PC-9 (cell line): ENCODE data around the gene TSPEAR. TPM values are rescaled to one million over a fixed set of nuclear protein-coding genes. Genes with fewer than 3 reads are reported as not detected.

Experiments used
- BruUV-seq: library from RNA; stranded (reverse); fragments of 400-500 nt; replicated peaks from 2 replicates; lab custom pipeline; 2021; lab: Mats Ljungman, UMichigan
- CTCF ChIA-PET: fragments of 300-600 bp; sonication (Branson Sonifier 250); formaldehyde crosslinking; loops from one replicate; lab custom pipeline; 2022; ENCODE audit warnings: antibody characterized with exemption; lab: Charles Lee
- POLR2A ChIA-PET: fragments of 300-600 bp; sonication (Branson Sonifier 250); formaldehyde crosslinking; loops from one replicate; lab custom pipeline; 2022; ENCODE audit warnings: antibody characterized with exemption; ENCODE audit not compliant: unreplicated experiment; lab: Charles Lee
- DNase-seq, 2 experiments: peaks; one replicate each; pipeline versions ENCODE4 v3.0.0 to v3.0.0-alpha.2; 2015 to 2022; ENCODE audit warnings: mixed read lengths in 1 of 2
- H2AFZ ChIP-seq: fragments of 200-600 bp; sonication (generic); 2 replicates; pipeline ENCODE4 v1.8.1; 2017; ENCODE audit warnings: antibody characterized with exemption
- H3F3A ChIP-seq: fragments of 200-600 bp; sonication (generic); 2 replicates; pipeline ENCODE4 v1.8.1; 2017; ENCODE audit warnings: antibody characterized with exemption, mild to moderate bottlenecking, low read depth; ENCODE audit not compliant: insufficient read depth
- H3K27ac ChIP-seq: fragments of 200-600 bp; sonication (generic); 2 replicates; pipeline ENCODE4 v1.6.1; 2016; ENCODE audit warnings: mixed run types
- H3K27me3 ChIP-seq: fragments of 200-600 bp; sonication (generic); 2 replicates; pipeline ENCODE4 v1.6.1; 2016; ENCODE audit warnings: low read depth, mixed run types; ENCODE audit not compliant: insufficient read depth
- H3K36me3 ChIP-seq: fragments of 200-600 bp; sonication (generic); 2 replicates; pipeline ENCODE4 v1.6.1; 2016; ENCODE audit warnings: low read depth, mixed run types
- H3K4me1 ChIP-seq: fragments of 200-600 bp; sonication (generic); replicated peaks from 2 replicates; pipeline ENCODE4 v1.6.1; 2016; ENCODE audit warnings: mixed run types; ENCODE audit not compliant: insufficient read depth
- H3K4me2 ChIP-seq: fragments of 200-600 bp; sonication (generic); 2 replicates; pipeline ENCODE4 v1.6.1; 2017; ENCODE audit warnings: mixed run types
- H3K4me3 ChIP-seq: fragments of 200-600 bp; sonication (generic); 2 replicates; pipeline ENCODE4 v1.6.1; 2016; ENCODE audit warnings: mixed run types
- H3K79me2 ChIP-seq: fragments of 200-600 bp; sonication (generic); 2 replicates; pipeline ENCODE4 v1.6.1; 2017; ENCODE audit warnings: low read depth, mixed run types
- H3K9me2 ChIP-seq: fragments of 200-600 bp; sonication (generic); 2 replicates; pipeline ENCODE4 v1.8.1; 2017; ENCODE audit warnings: mild to moderate bottlenecking; ENCODE audit not compliant: insufficient read depth
- H3K9me3 ChIP-seq: fragments of 200-600 bp; sonication (generic); 2 replicates; pipeline ENCODE4 v1.8.1; 2016; ENCODE audit warnings: low read depth; ENCODE audit not compliant: insufficient read depth
- H4K20me1 ChIP-seq: fragments of 200-600 bp; sonication (generic); 2 replicates; pipeline ENCODE4 v1.8.1; 2017; ENCODE audit not compliant: insufficient read depth
- CTCF ChIP-seq: fragments of 200-600 bp; sonication (generic); conservative IDR thresholded peaks from 2 replicates; pipeline ENCODE4 v1.6.1; 2017; ENCODE audit warnings: mixed run types, antibody characterized with exemption, mild to moderate bottlenecking, moderate library complexity
- EZH2 ChIP-seq: fragments of 200-600 bp; sonication (generic); IDR thresholded peaks from 2 replicates; pipeline ENCODE4 v1.8.0; 2017; ENCODE audit warnings: antibody characterized with exemption, low read depth
- intact Hi-C: fragments of 100-400 bp; cut with micrococcal nuclease; formaldehyde crosslinking; loops from one replicate; pipeline ENCODE4 v1.10.0; 2022; ENCODE audit not compliant: unreplicated experiment
- total RNA-seq: library from RNA; stranded (reverse); gene quantifications from 2 replicates; pipeline ENCODE4 v1.2.3, GENCODE V29; 2021

TSPEAR gene
- total RNA-seq, 1 experiment from 2014 or later: not detected

- Histone ChIP-seq H3K4me1 (no peaks in the 10 kb centered on the region), H3K4me3 (no peak overlapping the region), H2AFZ (no peak overlapping the region), H3K79me2 (no peaks in the 10 kb centered on the region), H3K27ac (no peak overlapping the region), H3F3A (no peaks in the 10 kb centered on the region), H3K4me2 (no peak overlapping the region), H3K9me2 (no peaks in the 10 kb centered on the region), H4K20me1 (no peaks in the 10 kb centered on the region), H3K36me3 (no peaks in the 10 kb centered on the region), H3K27me3 (peaks cover 14% of the 10 kb centered on the region), H3K9me3 (no peaks in the 10 kb centered on the region)
- TF ChIP-seq CTCF: no peak
- no peak for TF ChIP-seq EZH2
- intact Hi-C loops: no loop called here
- ChIA-PET POLR2A (no interaction called here), CTCF (no interaction called here)
- no TSS peak for BruUV-seq
- DNase-seq: no peak
Observed at GRCh38 chr21:44458971-44459711, 252.2 kb downstream of the TSPEAR start.

GRCh38 chr21:44456915-44457736 is 254.2 kb downstream of the TSPEAR start:
- CTCF ChIA-PET: no interaction called here
- intact Hi-C loops: no loop called here
- no peak overlapping the region for H3K4me2 ChIP-seq

More at GRCh38 chr21:44456915-44457736, 254.2 kb downstream of the TSPEAR start:
- H3K9me2 ChIP-seq: no peaks in the 10 kb centered on the region
- no peaks in the 10 kb centered on the region for H3F3A ChIP-seq
- H3K4me1 ChIP-seq: no peaks in the 10 kb centered on the region
- H3K27ac ChIP-seq: no peak overlapping the region
- no peaks in the 10 kb centered on the region for H4K20me1 ChIP-seq
- DNase-seq: no peak
- peaks cover 16% of the 10 kb centered on the region for H3K27me3 ChIP-seq
- no peaks in the 10 kb centered on the region for H3K9me3 ChIP-seq
- no peak overlapping the region for H3K4me3 ChIP-seq
- POLR2A ChIA-PET: no interaction called here
- H3K36me3 ChIP-seq: no peaks in the 10 kb centered on the region
- BruUV-seq: no TSS peak
- no peaks in the 10 kb centered on the region for H3K79me2 ChIP-seq
- TF ChIP-seq CTCF: no peak
- no peak for TF ChIP-seq EZH2
- H2AFZ ChIP-seq: no peak overlapping the region
